ENCODE measurements around the gene IL1RAPL1.
"Not testable (repeated sequence)": the region's sequence is repeated elsewhere in the genome, so short reads cannot be mapped to it uniquely, and the experiment has no call there.

The IL1RAPL1 gene

GRCh38 chrX:28638775-28639174 lies 51.5 kb downstream of the IL1RAPL1 start:
- DNase-seq = no peak

- no peak for DNase-seq
Observed at GRCh38 chrX:28639451-28639850, 52.2 kb downstream of the IL1RAPL1 start.

- no peak for DNase-seq
Observed at GRCh38 chrX:28649541-28649940, 62.3 kb downstream of the IL1RAPL1 start.

DNA sequence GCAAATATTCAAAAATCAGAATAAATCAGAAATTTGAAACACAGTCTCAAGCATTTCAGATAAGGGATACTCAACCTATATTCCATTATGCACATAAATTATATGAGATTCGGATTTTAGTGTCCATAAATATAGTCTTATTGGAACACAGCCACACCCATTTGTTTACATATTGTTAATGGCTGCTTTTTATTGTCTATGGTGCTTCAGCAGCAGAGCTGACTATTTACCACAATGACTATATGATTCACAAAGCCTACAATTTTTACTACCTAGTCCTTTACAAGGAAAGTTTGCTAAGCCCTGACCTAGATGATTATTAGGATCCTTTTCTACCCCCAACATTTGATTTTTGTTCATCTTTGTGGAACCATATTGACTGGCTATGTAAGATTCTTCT lies 63.9 kb downstream of the IL1RAPL1 start:
- no peak for DNase-seq

- DNase-seq = no peak
Observed at GRCh38 chrX:28659269-28659668, 72.0 kb downstream of the IL1RAPL1 start.

- DNase-seq = no peak
Observed at GRCh38 chrX:28665778-28666177, 78.5 kb downstream of the IL1RAPL1 start.

GRCh38 chrX:28668303-28668702 lies 81.1 kb downstream of the IL1RAPL1 start:
- DNase-seq = no peak

- DNase-seq = no peak
Observed at GRCh38 chrX:28668957-28669356, 81.7 kb downstream of the IL1RAPL1 start.

GRCh38 chrX:28670074-28670473 lies 82.8 kb downstream of the IL1RAPL1 start:
- no peak for DNase-seq

- DNase-seq = no peak
Observed at GRCh38 chrX:28675173-28675572, 87.9 kb downstream of the IL1RAPL1 start.

DNA sequence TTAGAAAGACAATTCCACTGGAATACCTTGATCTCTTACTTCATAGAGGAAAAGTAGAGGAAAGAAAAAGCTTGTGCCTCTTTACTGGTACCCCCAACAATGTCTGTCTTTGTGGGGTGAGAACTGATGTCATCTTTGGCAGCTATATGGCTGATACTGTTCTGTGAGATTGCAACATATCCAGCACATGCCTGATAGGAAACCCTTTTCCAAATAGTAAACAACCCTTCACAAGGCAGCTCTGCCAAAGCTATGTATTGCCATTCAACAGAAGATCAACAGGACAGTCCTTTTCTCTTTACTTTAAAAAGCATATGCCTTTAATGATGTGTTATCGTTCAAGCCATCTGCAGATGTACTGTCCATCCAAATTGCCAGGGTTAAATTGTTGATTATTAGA lies 105.9 kb downstream of the IL1RAPL1 start:
- no peak for DNase-seq

DNA sequence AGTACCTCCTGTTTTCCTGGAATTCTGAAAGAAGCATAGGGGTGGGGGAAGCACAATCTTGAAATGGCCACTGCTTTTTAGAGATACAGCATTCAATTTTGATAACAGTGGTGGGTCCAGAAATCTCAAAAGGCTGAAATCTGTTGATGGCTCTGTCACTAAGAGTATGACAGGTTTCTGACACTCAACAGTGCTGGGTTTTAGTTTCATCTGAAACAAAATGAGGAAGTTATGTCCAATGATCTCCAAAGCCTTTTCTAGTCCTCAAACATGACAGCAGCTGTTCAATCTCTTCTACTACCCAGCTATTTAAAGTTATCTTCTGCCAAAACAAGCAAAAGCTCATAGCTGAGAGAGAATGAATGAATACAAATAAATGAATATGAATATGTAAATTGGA lies 110.5 kb downstream of the IL1RAPL1 start:
- DNase-seq = no peak

DNA sequence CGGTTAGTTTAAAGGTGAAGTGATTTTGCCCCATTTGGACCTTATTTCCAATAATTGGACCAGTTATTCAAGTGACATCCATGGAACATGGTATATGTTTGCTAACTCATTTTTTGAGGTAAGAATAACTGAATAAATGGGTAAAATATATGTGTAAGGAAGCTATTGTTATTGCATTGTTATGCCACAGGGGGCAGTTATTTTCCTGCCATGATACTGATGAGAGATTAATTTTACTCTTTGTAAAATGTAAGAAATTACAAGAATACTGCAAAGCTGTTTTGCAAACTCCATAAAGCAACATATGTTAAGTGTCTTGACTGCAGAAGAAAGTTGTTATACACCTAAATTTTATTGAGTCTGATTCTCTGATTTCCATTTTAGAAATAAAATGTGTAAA lies 114.0 kb downstream of the IL1RAPL1 start:
- no peak for DNase-seq

DNA sequence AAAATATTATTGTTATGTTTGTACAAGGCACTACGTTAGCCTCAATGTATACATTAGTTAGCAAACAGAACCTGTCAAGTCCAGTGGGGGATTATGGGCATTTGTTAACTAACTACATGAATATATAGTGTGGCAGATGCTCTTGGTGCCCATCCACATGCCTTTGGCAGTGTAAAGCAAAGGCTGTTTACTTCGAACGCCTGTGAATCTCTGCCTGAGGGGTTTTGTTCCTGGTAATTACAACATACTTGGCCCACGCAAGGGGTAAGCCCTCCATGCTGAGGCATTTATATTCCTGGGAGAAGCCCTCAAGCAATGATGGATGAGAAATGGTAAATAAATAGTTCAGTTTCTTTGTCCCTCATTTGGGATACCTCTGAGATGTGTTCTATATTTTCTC lies 119.7 kb downstream of the IL1RAPL1 start:
- DNase-seq = no peak

GRCh38 chrX:28709421-28709820 lies 122.2 kb downstream of the IL1RAPL1 start:
- DNase-seq = no peak

DNA sequence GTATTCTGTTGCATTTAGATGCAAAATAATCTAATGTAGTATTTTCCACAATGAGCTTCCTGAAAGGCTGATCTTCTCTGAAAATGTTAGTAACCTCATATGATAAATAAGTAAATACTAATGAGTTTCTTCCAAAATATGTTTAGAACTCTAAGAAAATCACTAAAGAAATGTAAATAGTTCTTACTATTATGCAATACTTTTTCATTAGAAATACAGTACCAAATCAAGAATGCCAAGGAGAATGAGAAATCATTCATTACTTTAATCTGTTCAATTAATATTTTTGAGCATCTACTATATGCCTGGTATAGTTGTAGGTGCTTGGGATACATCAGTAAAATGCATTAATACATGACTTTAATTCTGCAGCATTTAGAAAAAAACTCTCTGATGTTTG lies 130.6 kb downstream of the IL1RAPL1 start:
- DNase-seq = no peak

DNA sequence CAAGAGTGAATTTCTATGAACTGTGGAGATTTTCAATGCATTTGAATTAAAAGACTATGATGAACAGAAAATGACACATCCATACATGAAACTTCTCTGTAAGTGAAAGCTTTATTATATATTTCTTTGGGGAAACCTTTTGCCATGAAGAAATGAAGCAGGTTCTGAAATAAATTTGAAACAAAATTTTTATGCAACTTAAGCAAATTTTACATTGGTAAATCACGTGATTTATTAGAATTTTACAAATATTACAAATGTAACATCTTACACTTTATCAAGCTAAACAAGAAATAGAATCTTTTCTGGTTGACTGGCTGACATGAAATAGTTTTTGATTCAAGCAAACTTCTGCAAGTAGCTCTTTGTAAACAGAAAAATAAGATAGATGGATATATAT lies 131.2 kb downstream of the IL1RAPL1 start:
- DNase-seq = no peak

DNA sequence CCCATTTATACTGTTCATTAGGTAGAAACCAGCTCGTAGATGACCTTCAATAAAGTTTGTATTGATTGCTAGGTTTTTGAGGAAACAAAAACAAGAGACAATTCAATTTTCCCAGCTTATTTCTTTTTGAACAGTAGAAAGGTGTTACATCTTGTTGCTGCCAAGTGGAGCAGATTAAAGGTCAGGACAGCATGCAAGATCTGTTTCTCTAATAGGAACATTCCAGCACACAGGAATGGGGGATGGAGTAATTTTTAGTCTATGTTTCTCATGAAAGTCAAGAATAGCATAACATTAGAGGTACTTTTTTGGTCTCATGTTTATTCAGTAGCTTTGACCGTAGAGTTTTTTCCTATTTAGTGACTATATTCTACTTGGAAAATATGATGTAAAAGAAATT lies 132.4 kb downstream of the IL1RAPL1 start:
- no peak for DNase-seq

DNA sequence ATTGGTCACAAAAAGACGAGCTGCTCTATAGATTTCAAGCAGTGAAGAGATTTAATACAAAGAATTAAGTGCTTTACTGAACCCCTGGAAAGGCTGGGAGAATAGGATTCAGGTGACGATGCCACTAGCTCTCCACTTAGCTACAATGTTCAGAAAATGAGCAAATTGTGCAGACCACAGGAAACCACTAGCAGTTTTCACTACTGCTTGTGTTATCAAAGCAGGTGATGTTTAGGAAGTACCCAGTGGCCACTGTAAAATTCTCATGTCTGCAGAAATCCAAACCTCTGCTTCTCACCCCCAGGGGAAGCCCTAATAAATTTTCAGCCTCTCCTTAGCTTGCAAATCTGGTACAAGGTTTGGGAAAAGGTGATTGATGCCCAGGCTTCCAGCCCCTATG lies 165.1 kb downstream of the IL1RAPL1 start:
- no peak for DNase-seq

DNA sequence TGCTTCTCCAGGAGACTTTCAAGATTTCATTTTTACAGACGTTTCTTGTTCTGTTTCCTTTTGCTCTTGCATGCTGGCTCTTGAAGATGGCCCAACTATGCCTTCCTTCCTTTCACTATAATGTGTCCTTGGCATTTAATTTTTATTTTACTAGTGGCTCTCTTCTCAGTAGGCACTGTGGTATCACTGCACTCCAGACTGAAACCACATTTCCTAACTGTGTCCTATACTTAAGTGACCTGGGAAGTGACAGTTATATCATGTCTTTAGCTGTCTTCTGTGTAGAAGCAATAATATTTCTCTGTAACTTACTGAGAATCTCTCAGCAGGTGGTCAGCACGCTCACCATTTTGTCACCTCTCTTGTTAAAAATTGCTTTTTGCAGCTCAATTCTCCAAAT lies 168.9 kb downstream of the IL1RAPL1 start:
- no peak for DNase-seq

DNA sequence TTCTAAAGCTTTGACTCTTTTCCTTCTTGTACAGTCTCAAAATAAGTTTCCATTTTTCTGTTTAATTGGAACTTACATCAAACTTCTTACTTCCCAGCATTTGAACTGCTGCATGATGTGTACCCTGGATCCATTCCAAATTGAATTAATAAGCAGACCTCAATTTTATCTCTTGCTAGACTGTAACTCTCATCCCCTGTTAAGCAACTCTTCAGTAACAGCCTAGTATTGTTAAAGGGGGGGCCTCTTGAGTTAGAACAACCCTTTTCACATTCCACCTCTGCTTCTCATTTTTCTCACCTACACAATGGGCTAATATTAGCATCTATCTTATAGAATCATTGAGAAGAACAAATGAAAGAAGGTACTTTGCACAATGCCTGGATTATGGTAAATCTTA lies 169.4 kb downstream of the IL1RAPL1 start:
- no peak for DNase-seq

DNA sequence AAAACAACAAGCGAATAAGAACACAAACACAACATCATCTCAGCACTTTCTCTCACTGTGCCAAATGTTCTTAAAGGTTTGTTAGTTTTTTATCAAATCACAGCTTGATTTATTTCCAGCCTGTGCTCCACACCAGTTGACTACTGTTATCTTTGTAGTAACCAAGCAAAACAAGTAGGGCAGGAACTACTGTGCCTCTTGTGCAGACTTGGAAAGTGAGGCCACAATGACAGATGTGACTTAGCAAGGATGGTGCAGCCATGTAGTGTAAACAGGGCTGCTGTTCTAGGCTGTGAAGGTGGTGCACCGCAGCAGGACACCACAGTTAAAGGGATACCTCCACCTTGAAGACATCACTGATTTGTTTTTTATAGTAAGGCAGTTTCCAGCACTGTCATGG lies 170.0 kb downstream of the IL1RAPL1 start:
- no peak for DNase-seq

DNA sequence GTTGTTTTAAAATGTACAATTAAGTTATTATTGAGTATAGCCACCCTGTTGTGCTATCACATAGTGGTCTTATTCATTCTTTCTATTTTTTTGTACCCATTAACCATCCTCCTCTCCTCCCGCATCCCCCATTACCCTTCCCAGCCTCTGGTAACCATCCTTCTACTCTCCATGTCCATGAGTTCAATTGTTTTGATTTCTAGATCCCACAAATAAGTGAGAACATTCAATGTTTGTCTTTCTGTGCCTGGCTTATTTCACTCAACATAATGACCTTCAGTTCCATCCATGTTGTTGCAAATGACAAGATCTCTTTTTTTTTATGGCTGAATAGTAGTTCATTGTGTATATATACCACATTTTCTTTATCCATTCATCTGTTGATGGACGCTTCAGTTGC lies 179.3 kb downstream of the IL1RAPL1 start:
- DNase-seq = not testable (repeated sequence)

DNA sequence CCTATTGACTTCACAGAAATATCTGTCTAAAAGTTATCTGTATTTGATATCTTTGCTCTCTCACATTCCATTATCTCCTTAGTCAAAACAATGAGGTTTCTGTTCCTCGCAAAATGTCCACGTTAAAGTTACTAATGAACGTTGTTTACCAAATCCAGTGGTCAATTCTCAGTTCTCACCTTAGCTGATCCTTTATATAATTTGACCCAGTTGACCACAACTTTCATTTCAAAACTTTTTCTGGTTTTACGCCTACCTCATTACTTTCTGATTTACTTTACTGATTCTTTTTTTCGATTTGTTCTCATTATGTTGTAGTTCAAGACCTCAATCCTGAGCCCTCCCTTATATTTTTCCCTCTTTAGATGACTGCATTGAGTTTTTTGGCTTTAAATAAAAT lies 186.6 kb downstream of the IL1RAPL1 start:
- DNase-seq = no peak

DNA sequence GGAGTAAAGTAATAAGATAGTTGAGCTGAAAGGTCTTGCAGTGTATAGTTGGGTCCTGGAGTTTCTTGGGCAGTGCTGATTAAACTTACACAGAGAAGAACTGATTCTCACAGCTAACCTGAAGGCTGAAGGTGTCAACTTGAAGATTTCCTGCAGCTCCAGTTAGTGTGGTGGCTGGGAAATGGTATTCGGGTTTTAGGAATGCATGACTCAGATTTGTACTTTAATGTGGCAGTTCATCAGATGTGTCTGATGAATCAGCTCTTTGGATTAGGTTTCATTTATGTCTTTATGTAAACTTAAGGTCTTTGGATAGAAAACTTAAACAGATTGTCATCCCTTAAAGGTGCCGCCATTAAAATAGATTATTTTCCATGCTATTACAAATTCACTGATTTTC lies 200.0 kb downstream of the IL1RAPL1 start:
- no peak for DNase-seq

- not testable (repeated sequence) for DNase-seq
Observed at GRCh38 chrX:28800671-28801070, 213.4 kb downstream of the IL1RAPL1 start.

Measured in NCI-H2171 (cell line).